ENCODE results near the gene EPHA3.
A peak's percentile ranks its signal among the peaks of the same experiment; 100 is the strongest.

Gene EPHA3

DNA sequence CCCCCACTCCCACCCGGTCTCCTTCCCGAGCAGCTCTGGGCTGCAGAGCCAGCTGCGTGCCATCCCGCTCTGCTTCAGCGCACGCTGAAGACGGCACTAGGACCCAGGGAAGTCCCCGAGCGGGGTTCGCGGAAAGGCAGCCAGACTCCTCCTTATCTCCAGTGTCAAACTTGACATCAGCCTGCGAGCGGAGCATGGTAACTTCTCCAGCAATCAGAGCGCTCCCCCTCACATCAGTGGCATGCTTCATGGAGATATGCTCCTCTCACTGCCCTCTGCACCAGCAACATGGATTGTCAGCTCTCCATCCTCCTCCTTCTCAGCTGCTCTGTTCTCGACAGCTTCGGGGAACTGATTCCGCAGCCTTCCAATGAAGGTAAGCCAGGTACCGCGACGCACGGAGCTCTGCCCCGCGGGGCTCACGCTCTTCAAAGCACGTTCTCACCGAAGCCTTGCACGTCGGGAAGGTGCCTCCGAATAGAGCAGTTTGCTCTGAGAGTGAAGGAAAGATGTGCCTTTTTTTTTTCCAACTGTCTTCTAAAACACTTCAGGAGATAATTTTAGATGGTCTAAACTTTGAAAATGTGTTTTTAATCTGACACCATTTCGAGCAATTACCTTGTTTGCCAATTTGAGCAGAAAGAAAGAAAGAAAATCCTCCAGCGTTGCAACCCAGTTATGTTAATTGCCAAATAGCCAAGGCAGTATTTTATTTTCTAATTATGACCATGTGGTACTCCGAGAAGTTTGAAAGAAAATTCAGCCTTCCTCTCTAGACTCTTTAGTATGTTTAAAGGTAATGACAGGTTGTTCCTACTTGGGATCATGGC lies at the start of gene EPHA3:
Gene EPHA3 (plus strand): TSS at position 161 of the 830 bp plus-strand sequence. CDS start 128 bp downstream, at position 289.
- DNase-seq, result peak; percentile 13

DNA sequence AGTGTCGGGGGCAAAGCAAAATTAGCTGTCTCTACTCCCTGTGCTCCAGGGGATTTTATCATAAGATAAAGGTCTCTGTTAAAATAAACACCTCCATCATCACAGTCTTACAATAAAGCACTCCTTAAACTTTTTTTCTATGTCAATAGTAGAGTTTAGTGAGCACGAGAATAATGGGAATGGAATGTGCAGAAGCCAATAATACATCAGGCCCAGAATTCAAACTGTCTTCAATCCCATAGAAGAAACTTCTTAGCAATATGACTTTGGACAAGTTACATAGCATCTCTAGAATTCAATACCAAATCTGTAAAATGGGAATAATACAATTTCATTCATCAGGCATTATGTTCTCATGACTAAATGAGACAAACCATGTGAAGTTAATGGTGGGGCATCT lies 49.0 kb upstream of the EPHA3 start:
- no peak for DNase-seq

DNA sequence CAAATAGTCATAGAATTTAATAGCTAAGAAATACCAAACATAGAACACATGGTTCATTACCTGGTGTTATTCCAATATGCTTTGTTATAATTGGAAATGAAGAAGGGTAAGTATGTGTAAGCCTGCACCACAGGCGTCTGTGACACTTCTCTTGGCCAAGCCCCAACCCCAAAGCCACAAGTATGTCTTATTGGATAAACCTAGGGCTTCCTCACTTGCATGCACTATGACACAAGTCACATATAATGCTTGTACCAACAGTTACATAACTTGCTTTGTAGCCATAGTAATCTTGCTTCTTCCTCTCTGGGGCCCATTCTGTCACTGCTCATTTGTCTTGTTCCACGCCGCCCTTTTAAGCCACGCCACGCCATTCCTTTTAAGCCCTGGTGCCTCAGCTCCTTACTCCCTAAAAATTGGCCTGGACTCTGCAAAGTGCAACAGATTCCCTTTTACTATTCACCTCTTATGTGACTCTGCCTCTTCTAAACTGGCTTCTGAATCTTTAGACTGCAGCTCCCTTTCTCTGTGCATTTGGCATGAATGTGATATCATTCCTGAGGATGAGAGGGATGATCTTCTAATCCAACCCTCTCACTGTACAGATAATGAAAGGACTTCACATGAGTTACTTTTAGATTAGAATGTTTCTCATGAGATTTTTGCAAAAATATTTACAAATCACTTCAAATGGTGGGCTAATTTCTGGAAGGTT lies 48.1 kb upstream of the EPHA3 start:
- no peak for DNase-seq

DNA sequence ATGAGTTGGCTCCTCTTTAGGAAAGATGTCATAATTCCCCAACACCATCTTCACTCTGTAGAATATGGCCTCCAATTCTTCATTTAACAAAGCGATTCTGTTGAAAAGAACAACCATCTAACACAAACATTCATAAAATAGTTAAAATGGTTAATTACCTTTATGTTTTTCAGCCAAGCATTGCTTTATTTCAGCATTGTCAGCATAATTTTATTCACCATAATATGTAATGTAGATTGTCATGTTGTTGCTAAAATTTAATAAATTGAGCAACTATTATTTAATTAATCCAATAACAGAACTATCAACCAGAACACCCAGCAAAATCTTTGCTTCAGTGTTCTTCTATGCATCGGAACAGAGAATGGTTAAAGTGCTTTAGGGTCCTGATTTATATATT lies 46.2 kb upstream of the EPHA3 start:
- DNase-seq, result no peak

DNA sequence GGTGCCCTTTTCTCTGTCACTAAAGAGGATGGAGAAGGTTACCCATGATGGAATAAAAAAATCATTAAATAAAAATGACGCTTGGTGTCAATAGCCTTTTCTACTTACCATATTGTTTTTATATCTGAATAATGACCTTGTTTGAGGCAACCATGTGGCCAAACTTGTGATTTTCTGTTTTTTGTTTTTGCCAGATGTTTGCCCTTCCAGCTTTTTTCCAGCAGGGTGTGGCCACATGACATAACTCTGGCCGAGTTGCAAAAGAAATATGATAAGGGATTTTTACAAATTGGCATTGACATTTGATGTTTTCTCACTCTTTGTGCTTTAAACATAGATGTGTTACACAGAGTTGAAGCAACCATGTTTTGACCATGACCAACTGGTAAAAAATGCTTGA lies 39.7 kb upstream of the EPHA3 start:
- no peak for DNase-seq

GRCh38 chr3:89072642-89073041 lies 34.8 kb upstream of the EPHA3 start:
- no peak for DNase-seq

- no peak for DNase-seq
These were observed 27.5 kb upstream of the EPHA3 start for GRCh38 chr3:89079944-89080343.

DNA sequence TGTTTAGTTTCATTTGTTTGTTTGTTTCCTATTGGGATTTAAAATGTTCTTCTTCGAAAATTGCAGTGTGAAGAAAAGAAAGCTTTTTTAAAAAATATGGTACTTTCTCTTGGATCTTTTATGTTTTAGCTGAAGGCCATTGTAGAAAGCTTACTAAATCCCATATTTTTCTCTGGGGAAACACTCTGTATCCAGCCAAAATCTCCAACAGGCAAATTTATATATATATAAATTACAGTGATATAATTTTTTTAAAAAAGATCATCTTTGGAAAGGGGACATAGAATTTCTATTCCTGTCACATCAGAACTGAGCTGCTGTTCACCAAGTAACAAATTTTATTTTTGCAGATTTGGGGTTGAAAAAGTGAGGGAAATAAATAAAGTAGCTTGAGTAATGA lies 19.6 kb upstream of the EPHA3 start:
- no peak for DNase-seq

DNA sequence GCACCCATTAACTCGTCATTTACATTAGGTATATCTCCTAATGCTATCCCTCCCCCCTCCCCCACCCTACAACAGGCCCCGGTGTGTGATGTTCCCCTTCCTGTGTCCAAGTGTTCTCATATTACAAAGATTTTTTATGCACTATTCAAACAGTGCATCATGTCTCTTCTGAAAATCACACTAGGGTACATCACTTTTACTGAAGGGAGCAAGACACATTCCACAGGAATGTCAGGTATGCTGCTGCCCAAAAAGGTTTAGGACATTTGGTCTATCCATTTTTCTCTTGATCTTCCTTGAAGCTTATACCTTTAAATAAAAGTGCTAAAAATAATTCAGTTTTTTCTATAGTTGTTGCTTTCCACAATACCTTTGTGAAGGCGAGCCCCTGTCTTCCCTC lies 9.2 kb upstream of the EPHA3 start:
- no peak for DNase-seq

GRCh38 chr3:89098964-89099585 lies 8.3 kb upstream of the EPHA3 start:
- peak; percentile 8 for DNase-seq

DNA sequence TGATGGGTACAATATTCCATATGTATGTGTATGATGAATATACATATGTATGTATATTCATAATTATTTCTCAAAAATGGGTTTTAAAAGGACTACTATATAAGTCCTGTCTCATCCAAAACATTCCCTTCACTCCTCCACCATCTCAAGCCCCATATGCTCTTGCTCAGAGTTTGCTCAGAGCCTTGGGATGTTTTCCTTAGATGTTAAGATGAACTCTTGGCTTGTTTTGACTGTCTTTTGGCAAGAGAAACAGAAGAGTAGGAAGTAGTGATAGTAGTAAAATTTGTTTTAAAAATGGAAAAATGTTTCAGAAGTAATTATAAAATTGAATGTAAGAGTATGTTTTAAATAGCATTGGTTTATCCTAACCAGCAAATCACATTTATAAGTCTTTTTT lies 6.2 kb upstream of the EPHA3 start:
- DNase-seq, result no peak

DNA sequence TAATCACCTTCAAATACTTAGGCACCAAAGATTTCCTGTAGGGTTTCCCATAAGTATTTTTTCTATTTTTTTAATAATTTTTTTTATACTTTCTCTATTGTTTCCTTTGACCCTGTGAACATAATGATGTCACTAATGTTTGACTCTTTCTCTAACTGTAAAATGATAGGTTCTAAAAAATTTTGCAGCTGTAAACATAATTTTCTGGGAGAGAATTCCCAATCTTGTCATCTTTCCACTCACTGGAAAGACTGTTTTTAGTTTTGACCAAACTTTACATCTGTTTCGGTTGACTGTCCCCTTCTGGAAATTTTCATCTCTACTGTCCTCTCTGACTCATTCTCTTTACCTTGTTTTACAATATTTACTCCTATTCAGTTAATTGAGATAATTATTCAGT lies 5.5 kb upstream of the EPHA3 start:
- DNase-seq, result no peak

GRCh38 chr3:89104499-89104898 lies 2.9 kb upstream of the EPHA3 start:
- DNase-seq, result no peak

DNA sequence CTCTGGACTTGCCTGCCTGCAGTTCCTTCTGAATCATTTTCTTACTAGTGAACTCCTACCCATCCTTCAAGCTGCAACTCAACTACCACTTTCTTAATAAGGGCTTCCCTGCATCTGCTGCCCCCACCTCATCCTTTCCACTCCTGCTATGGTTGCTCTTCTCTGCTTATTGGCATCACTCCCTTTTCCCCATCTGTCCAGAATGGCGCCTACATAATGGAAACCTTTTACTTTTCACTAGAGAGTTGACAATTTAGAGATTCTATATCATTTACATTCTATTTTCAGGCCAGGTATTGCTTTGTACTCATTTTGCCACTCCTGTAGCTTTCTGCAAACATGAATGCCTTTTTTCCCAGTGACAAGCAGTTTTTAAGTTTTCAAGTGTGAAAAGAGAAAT lies 1.9 kb upstream of the EPHA3 start:
- DNase-seq, result no peak

GRCh38 chr3:89108291-89108550 lies 800 bp downstream of the EPHA3 start:
- DNase-seq, result no peak

GRCh38 chr3:89113344-89113743 lies 5.9 kb downstream of the EPHA3 start:
- no peak for DNase-seq

GRCh38 chr3:89113893-89114840 lies 6.7 kb downstream of the EPHA3 start:
- no peak for DNase-seq

DNA sequence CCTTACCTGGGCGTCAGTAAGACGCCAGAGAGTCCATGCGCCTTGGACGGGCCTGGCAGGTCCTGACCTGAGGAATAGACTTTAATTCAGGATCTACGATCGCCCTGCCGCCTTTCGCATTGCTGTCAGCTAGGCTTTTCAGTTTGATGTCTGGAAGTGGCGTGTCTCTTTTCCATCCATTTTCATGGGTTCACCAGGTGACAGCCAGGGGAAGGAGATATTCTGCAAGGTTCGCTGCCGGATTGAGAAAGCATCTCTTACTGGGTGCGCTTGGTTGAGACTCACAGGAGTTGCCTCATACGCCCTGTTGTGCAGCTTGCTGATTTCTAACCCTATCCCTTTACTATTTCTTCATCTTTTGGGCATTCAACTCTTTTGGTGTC lies 7.4 kb downstream of the EPHA3 start:
- no peak for DNase-seq

- DNase-seq, result no peak
These were observed 9.1 kb downstream of the EPHA3 start for GRCh38 chr3:89116476-89116875.

DNA sequence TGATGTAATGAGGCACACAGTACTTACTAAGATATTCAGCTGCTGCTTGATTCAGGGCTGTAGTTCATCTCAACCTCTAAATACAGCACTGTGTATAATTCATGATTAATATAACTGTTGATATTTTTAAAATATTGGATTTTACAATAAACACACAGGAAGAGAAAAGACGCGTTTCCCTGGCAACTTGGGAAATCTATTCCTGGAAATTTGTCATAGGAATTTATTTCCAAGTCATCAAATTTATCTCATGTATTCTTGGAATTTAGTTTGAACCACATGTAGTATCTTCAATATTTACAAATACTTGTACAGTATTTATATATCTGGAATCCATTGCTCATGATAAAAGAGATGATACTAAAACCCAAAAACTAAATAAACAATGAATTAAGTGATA lies 30.6 kb downstream of the EPHA3 start:
- no peak for DNase-seq

- no peak for DNase-seq
These were observed 32.4 kb downstream of the EPHA3 start for GRCh38 chr3:89139870-89140269.

DNA sequence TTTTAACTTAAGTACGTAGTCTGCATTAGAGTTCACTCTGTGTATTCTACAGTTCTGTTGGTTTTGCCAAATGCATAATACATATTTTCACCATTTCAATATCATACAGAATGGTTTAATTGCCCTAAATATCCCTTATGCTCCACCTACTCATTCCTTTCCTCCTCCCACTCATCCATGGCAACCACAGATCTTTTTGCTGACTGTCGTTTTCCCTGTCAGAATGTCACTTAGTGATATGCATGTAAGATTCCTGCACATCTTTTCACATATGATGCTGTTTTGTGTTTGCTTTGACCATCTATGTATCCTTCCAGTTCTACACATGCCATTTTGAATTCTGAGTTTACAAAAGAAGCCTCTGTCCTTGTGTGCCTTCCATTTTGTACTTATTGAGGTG lies 36.7 kb downstream of the EPHA3 start:
- no peak for DNase-seq

GRCh38 chr3:89145995-89146394 lies 38.6 kb downstream of the EPHA3 start:
- DNase-seq, result no peak

Data from CD4-positive, alpha-beta T cell treated with Interferon gamma for 1 hour (primary cell).